ENCODE data around the gene SLC6A19.
A peak's percentile ranks its signal among the peaks of the same experiment; 100 is the strongest.

Gene SLC6A19

DNA sequence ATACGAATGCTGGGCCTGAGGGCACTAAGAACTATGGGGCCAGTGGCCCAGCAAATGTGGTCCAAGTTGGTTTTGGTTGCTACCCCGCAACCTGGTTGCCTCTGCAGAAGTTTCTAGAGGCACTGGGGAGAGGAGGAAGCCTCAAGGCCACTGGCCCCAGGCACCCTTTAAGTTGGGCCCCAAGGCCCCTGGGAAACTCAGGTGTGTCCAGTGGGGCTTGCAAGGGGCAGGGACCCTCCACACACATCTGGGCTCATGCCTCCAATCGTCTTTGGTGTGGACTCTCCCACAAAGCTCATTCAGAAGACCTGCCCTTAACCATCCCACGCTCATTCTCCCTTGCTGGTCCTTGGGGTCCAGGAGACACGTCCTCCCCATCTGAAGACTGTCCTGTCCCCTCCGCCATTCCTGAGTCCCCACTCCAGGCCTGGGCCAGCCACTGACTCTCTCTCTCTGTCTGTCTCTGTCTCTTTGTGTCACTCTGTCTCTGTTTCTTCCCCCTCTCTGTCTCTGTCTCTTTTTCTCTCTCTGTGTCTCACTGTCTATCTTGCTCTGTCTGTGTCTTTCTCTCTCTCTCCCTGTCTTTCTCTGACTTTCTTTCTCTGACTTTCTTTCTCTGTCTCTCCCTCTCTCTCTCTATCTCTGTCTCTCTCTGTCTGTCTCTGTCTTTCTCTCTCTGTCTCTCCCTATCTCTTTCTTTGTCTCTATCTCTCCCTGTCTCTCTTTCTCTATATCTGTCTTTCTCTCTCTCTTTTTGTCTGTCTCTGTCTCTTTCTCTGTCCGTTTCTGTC, 3.3 kb upstream of the SLC6A19 start:
- no peak for DNase-seq

DNA sequence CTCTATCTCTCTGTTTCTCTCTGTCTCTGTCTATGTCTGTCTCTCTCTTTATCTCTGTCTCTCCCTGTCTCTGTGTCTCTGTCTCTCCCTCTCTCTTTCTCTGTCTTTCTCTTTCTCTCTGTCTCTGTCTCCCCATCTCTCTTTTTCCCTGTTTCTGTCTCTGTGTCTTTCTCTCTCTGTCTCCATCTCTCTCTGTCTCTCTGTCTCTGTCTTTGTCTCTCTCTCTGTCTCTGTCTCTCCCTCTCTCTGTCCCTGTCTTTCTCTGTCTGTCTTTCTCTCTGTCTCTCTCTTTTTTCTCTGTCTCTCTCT, 2.1 kb upstream of the SLC6A19 start:
- no peak for DNase-seq

DNA sequence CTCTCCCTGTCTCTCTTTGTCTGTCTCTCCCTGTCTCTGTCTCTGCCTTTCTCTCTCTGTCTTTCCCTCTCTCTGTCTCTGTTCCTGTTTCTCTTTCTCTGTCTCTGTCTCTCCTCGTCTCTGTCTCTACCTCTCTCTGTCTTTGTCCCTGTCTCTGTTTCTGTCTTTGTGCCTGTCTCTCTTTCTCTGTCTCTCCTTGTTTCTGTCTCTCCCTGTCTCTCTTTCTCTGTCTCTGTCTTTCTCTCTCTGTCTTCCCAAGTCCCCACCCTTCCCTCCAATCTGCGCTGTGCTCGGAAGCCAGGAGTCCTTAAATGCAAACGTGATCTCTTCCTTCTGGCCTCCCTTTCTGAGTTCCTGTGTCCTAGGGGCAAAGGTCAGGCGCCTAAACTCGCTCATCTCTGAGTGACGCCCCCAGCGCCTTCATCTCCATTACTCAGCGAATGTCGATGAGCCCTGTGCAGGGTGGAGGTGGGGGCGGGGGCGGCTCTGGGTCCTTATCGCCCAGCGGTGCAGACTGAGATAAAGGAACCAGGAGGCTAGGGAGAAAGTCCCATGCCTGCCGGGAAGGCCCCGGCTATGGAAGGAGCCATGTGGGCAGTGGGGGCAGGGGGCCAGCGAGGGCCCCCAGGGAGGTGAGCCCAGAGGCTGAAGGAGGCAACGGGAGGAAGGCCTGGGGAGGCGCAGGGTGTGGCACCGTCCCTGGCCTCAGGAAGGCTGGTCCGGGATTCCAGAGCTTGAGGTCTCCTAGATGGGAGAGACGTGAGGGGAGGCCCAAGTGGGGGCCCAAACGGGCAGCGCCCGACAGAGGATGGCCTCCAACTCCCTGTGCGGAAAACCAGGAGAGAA, 1.5 kb upstream of the SLC6A19 start:
- DNase-seq, result peak; percentile 56

DNA sequence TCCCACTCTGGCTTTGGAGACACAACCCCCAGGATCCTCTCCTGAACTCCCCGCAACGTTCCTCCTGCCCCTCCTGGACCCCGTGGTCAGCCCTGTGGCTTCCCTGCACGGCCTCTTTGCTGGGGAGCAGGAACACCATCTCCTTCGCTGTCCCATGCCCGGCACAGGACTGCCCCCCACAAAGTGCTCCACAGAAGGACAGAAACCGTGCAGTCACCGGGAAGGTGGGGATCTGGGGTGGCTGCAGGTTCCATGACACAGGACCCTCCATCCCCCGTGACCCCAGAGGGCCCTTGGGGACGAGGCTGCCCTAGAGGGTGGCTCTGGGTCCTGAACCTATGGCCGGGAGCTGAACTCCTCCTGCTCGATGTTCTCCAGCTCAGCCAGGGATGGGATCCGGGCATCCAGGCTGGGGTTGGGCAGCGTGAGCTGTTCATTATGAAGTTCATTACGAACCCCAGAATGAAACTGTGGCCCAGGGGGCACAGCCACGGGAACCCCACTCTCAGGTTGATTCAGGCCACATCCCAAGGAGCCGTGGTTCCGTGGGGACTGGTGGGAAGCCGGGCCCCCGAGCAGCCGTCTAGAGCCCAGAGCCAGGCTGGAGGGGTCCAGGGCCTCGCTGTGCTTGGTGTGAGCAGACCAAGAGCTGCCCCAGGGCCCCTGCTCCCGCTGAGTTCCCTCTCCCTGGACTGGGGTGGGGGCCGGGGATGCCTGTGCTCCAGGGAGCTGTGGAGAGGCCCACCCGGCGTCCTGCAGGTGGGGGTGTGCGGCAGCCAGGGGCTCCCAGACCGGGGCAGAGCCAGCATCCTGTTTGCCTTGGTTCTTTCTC, 684 bp upstream of the SLC6A19 start:
- DNase-seq, result no peak

DNA sequence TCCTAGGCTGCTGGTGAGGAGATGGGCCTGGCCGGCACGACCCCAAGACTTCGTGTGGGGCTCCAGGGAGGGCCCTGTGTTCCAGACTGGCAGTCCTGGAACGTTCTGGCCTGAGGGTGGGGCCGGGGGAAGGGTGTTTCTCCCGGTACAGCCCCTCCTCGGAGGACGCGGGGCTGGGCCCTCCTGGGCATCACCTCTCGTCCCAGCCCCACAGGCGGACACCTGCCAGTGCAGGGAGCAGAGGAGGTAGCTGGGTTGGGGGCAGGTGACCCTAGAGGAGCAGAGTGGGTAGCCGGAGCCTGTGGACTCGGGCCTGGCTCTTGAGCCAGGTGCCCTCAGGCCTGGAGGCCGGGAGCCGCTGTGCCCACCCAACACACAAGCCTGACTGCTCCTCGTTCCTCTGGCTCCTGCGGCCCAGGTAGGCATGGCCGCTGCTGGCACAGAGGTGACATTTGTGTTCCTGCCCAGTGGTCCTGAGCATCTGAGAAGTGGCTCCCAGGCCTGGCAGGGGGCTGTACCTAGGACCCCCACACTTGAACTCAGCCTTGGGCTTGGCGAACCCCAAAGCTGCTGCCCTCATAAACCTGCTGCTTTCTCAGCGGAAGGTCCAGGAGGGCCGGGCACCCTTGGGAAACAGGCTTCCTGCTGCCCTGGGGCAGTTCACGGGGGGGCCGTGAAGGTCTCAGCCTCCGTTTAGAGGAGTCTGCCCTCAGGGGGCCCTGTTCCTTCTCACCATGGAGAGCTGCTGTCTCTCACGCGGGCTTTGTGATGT, 817 bp downstream of the SLC6A19 start:
- no peak for DNase-seq

DNA sequence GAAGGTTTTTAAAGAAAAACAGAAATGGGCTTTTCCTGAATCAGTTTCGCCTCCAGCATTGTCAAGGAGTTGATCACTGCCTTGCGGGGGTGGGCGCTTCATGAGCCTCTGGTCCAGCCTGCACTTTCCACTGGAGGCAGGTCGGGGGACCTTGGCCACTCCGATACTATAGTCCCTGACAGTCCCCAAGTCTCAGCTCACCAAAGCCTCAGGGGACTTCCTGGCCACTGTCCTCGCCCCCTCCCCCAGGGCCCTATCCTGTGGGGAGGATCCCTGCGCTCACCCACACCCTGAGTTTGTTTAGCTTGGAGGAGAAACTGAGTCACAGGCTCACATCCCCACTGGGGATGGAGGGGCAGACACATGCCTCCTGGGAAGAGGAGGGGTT, 1.4 kb downstream of the SLC6A19 start:
- DNase-seq, result no peak

DNA sequence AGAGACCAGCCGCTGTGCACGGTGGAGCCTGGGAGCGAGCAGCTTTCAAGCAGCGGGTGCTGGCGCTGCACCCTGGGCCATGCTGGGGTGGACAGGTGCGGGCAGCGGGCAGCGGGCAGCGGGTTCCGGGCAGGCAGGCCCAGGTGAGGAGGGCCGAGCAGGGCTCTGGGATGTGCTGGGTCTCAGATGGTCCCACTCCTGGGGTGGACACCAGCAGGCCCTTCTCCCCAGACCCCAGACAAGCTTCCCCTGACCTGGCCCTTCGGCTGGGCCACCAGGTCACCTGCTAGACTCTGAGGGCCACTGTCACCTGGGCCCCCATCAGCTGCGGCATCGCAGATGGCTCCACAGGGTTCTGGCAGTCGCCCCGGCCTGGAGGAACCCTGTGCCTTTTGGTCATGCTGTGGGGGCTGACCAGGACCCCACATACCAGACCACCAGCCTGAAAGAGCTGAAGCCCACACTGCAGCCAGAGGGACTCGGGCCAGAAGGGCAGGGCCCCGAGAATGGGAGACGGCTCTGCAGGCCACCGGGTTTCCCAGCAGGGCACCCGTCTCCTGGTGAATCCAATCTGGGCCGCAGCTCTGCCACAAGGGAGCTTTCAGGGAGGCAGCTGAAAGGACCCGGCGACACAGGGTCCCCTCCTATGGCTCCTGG, 2.0 kb downstream of the SLC6A19 start:
- no peak for DNase-seq

DNA sequence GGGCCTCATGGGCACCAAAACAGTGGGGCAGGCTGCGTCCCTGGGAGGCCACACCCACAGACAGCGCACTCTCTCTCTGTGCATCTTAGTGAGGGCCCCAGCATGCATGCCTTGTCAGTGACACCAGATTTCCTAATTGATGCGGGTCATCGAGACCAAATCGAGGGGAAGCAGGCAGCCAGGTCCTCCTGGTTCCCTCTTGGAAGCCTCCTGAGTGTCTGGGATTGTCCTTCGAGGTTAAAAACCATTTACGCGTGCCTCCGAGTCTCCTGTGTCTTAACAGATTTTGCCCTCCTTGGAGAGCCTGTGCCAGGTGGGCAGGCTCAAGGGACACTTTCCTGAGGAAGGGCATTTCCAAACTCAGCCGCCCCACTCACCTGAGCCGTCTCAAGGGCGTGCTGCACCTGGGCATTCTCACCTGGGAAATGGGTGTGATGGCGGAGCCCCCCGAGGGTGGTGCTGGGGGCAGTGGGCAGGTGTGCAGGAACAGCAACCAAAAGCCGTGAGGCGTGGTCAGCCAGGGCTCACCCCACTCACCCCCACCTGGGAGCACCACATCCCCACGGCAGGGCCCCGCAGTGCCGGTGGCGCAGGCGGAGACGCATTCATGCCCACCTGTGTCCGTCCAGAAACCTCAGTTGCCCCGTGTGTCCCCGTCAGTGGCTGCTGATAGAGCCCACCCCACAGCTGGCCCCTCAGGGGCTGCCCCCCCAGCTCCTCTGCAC, 2.7 kb downstream of the SLC6A19 start:
- DNase-seq, result no peak

DNA sequence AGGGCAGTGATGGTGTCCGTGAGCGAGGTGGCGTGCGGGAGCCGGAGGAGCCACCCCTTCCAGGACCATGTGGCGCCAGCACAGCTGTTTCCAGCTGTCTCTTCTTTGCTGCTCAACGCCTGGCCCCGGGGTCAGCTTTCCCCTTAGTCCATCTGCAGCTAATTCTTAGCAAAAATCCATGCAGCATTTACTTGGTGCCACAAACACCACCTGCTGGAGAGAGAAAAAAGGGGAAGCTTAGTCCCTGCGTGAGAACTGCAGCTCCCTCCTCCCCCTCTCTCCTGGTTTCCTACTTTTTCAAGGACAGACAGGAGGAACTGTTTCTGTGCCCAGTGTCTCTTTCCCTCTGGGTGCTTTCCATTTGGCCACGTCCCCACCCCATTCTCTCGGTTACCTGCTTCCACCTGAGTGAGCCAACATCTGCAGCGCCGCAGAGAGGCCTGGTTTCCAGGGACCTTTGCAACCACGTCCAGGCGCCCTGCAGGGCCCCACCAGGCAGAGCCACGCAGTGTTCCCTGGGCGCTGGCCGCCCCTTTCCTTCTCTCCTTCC, 3.4 kb downstream of the SLC6A19 start:
- DNase-seq, result peak; percentile 87

DNA sequence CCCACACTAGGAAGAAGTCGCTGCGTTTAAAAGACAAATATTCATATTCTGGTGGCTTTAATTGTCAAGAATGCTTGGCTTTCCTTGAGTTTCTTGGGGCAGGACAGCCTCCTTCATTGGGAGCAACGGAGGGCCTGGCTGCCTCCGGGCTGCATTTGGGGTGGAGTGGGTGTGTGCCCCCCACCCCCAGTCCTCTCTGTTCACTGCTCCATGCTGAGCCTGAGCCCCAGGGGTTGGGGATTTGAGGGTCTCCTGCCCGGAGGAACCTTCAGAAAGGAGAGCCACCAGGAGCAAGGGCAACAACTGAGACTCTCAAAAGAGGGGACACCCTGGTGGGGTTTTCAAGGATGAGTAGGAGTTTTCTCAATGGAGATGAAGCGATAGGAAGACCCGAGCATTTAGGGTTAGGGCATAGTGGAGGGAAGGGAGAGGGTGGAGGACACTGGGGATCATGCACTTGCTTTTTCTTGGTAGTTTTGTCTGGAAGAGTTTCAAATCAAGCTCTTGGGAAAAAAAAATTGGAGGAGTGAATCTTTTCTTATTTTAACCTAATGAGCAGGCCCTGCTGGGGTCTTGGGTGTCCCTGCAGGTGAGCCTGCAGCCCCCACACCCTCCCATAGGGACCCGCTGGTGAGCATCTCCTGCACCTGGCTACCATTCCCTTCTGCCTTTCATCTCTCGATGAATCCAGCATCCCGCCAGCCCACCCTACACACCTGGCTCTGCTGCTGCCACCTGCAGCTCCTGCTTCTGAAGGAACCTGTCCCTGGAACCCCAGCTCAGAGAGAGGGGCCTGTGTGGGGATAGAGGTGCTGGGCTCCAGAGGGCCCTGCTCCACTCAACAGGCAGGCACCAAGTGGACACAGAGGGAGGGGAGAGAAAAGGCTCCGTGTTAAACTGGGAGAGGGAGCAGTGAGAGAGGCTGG, 4.1 kb downstream of the SLC6A19 start:
- no peak for DNase-seq

DNA sequence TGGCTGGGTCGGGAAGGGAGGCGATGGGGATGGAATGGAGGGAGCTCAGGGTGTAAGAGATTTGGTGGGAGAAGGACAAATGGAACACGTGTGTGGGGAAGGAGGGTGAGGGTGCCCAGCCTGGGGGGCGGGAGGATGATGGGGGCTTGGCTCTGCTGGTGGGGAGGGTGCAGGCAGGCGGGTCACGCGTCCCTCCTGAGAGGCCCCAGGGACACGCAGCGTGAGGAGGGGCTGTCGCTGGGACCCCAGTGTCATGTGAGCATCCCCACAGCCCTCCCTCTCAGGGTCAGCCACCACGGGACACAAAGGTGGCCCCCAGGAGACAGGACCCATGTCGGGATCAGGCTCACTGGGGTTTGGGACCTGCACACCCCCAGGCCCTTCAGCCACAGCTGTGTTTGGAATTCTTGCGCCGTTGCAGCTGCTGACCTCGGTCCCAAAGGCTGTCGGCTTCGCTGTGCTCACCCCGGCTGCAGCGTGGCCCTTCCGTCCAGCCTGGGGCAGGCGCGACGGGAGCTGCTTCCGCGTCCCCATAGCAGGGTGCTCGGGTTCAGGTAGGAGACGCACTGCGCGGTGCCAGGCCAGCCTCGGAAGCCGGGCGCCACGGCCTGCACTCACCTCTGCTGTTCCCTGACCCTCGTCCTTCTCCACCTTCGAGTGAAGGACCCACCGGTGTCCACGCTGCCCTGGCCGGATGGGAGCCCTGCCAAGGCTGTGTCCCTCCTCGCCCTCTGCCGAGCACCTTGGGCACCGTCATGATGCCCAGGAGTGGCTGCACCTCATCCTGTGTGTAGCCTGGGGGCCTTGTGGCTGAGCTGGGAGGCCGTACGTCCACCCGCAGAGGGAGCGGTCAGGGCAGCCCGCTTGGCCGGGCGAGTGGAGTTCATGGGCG, 5.4 kb downstream of the SLC6A19 start:
- DNase-seq, result no peak

DNA sequence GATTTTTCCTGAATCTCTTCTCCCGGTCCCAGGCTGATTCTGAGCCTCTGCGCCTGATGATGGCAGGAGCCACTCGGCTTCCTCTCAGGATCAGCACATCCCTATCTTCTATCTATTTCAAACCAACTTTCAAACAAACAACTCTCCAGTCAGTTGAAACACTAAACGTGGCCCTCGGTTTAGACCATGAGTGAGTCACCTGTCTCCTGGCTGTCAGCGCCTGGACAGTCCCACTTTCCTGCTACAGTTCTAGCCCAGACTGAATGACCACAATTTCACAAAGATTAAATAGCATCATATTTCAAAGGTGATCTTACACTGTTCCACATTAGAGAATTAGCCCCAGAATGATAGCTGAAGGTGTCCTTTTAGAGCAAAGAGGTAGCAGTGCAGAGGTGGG, 6.2 kb downstream of the SLC6A19 start:
- DNase-seq, result no peak

DNA sequence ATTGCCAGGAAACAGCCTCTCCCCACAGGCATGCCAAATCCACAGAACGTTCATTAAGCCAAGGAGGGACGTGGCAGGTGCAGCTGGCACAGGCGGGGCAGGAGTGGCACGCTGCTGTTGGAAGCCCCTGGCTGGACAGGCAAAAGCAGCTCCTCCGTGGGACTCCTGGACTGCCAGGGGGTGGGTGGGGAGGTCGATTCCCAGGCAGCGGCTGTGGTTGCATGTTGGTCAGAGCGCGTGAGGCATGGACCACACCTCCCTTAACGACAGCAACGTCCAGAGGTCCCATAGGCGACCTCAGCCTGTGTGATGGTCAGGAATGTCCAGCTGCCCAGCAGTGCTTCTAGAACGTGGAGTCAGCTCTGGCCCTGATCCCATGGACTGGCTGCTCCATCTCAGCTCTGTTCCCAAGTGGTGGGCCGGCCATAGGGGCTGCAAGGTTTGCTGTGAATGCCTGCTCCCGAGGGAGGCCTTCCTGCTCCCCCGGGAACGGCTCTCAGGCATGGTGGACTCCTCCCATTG, 6.9 kb downstream of the SLC6A19 start:
- DNase-seq, result no peak

DNA sequence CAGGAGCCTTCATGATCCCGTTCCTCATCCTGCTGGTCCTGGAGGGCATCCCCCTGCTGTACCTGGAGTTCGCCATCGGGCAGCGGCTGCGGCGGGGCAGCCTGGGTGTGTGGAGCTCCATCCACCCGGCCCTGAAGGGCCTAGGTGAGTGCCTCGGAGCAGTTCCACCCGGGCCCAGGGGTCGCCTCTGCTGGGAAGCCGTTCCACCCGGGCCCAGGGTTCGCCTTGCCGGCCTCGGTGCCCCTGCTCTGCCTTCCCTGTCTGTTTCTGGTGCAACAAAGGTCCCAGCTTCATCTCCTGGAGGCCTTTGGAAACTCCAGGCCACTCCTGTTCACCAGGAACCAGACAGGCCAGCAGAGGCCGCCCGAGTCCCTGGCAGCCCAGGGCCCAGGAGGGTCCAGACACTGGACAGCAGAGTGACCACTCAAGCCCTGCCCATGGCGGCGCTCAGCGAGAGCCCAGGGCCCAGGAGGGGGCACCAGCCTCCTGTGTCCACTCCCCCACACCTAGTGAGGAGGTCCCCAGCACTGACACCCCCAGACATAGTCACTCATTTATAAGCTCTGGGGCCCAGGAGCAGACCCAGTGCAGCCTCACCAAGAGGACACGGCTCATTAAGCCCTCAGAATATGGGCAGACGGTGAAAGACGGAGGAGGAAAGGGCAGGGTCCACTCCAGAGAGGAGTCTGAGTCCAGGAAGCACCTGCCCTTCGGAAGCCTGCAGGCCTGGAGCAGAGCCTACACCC, 7.5 kb downstream of the SLC6A19 start:
- DNase-seq, result peak; percentile 99

DNA sequence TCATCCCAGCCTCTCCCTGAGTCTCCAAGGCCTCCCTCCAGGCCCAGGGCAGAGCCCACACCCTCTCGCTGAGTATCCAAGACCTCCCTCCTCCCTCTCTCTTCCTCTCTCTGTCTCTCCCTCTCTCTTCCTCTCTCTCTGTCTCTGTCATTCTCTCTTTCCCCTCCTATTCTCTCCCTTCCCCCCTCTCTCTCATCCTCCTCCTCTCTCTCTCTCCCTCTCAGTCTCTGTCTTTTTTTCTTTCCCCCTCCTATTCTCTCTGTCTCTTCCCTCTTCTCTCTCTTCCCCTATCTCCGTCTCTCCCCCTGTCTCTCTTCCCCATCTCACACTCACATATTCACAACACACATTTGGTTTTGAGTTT, 8.1 kb downstream of the SLC6A19 start:
- no peak for DNase-seq

DNA sequence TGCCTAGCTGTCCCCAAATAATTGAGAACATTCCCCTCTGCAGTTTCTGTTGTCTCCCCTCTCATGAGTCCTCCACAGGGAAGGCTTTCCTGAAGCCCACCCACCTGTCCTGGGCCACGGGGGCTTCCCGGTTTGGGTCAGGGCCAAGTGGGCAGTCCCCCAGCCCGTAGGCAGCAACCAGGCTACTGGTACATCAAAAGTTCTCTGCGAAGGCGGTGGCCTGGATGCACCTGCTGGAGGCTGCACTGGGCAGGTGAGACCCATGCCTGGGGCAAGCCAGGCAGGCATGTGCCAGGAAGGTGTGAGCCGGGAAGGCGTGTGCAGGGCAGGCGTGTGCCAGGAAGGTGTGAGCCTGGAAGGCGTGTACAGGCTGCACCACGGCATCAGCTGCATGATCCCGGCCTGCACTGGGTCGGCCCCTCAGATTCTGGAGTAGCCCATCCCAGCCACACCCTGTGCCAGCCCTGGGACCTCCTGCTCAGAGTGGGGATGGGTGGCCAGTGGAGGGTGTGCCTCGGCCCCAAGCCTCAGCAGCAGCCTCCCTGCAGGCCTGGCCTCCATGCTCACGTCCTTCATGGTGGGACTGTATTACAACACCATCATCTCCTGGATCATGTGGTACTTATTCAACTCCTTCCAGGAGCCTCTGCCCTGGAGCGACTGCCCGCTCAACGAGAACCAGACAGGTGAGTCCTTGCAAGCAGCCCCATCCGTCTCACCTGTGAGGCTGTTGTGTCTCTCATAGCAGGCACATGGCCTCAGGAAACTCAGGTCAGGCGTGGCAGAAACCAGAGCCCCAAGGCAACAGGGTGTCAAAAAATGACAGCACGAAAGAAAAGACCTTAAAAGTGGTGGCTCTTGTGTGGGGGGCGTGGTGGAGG, 8.7 kb downstream of the SLC6A19 start:
- DNase-seq, result no peak

DNA sequence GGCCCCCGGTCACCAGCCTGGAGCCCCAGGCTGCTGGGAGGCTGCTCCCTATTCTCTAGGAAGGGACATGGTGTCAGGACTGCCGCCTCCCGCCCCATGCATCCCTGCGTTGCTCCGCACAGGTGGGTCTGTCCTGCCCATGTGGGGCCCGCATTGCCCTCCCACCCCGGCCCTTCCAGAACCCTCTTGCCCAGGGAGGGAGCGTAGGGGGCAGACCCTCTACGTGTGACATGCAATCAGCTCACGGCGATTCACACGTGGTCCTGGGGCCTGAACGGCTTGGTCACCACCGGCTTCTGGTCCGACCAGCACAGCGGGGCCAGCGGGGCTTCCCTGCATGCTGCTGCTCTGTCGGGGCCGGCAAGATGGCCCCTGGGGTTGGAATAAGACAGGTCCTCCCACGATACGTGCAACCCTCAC, 9.4 kb downstream of the SLC6A19 start:
- DNase-seq, result no peak

Measured in 8988T (cell line).